ENCODE data around the gene KRTAP9-2.

KRTAP9-2 gene

GRCh38 chr17:41232399-41233105, 6.1 kb downstream of the KRTAP9-2 start, which contains the start of gene KRTAP9-3:
Gene KRTAP9-3 (plus strand): TSS chr17:41232449. CDS start chr17:41232502, 53 bp downstream.
- TF ChIP-seq TCF12 (IDR thresholded peaks at IDR 0.05; ENCODE audit: low read depth): peak; percentile 92

GRCh38 chr17:41237949-41238437, 11.5 kb downstream of the KRTAP9-2 start, which contains the start of gene KRTAP9-8:
Gene KRTAP9-8 (plus strand): TSS chr17:41237999. CDS start chr17:41238052, 53 bp downstream.
- TF ChIP-seq TCF12 (IDR thresholded peaks at IDR 0.05; ENCODE audit: low read depth): peak; percentile 94

- TF ChIP-seq NFIC (IDR thresholded peaks at IDR 0.05) (0 out of 2 replicates have a peak, but pooled peaks have one; percentile 7), TCF12 (IDR thresholded peaks at IDR 0.05; ENCODE audit: low read depth) (peak; percentile 96), EP300 (IDR thresholded peaks at IDR 0.05; ENCODE audit: borderline replicate concordance) (peak; percentile 11; the same call in 1 of the 2 replicates)
Measured at GRCh38 chr17:41249637-41250240, 23.3 kb downstream of the KRTAP9-2 start, which contains the start of gene KRTAP9-4. Gene KRTAP9-4 (plus strand): TSS chr17:41249687. CDS start chr17:41249721, 34 bp downstream.

- no peak for TF ChIP-seq REST (IDR thresholded peaks at IDR 0.05; ENCODE audit: low read depth)
- no peak for TF ChIP-seq EGR1 (IDR thresholded peaks at IDR 0.05)
- no peak for TF ChIP-seq CEBPB (IDR thresholded peaks at IDR 0.05)
- no peak for TF ChIP-seq USF1 (IDR thresholded peaks at IDR 0.05)
- TF ChIP-seq YY1 (IDR thresholded peaks at IDR 0.05; ENCODE audit: low read depth): no peak
- TF ChIP-seq EP300 (IDR thresholded peaks at IDR 0.05; ENCODE audit: borderline replicate concordance): no peak
- TF ChIP-seq RAD21 (IDR thresholded peaks at IDR 0.05; ENCODE audit: low read depth): no peak
- TF ChIP-seq NFIC (IDR thresholded peaks at IDR 0.05): no peak
- TF ChIP-seq CREB1 (IDR thresholded peaks at IDR 0.05; ENCODE audit: low read depth): no peak
- no peak for TF ChIP-seq TCF12 (IDR thresholded peaks at IDR 0.05; ENCODE audit: low read depth)
- TF ChIP-seq TEAD4 (IDR thresholded peaks at IDR 0.05): no peak
Measured at GRCh38 chr17:41251261-41251660, 24.8 kb downstream of the KRTAP9-2 start.

GRCh38 chr17:41254861-41255260, 28.4 kb downstream of the KRTAP9-2 start:
- TF ChIP-seq TCF12 (IDR thresholded peaks at IDR 0.05; ENCODE audit: low read depth): no peak
- TF ChIP-seq RAD21 (IDR thresholded peaks at IDR 0.05; ENCODE audit: low read depth): no peak
- no peak for TF ChIP-seq NFIC (IDR thresholded peaks at IDR 0.05)
- no peak for TF ChIP-seq EGR1 (IDR thresholded peaks at IDR 0.05)
- TF ChIP-seq CREB1 (IDR thresholded peaks at IDR 0.05; ENCODE audit: low read depth): no peak
- no peak for TF ChIP-seq USF1 (IDR thresholded peaks at IDR 0.05)
- TF ChIP-seq CEBPB (IDR thresholded peaks at IDR 0.05): no peak
- TF ChIP-seq FOXM1 (IDR thresholded peaks at IDR 0.05; ENCODE audit: borderline replicate concordance, low read depth): no peak
- no peak for TF ChIP-seq TAF1 (IDR thresholded peaks at IDR 0.05; ENCODE audit: low read depth)
- TF ChIP-seq ZBTB7A (IDR thresholded peaks at IDR 0.05; ENCODE audit: low read depth): no peak
- no peak for TF ChIP-seq YY1 (IDR thresholded peaks at IDR 0.05; ENCODE audit: low read depth)
- TF ChIP-seq REST (IDR thresholded peaks at IDR 0.05; ENCODE audit: low read depth): no peak
- no peak for TF ChIP-seq TEAD4 (IDR thresholded peaks at IDR 0.05)

GRCh38 chr17:41255381-41256290, 29.2 kb downstream of the KRTAP9-2 start, which contains the start of gene KRTAP9-9:
Gene KRTAP9-9 (plus strand): TSS chr17:41255384.
- TF ChIP-seq TCF12 (IDR thresholded peaks at IDR 0.05; ENCODE audit: low read depth): peak; percentile 61; the same call in 1 of the 2 replicates

Data from Ishikawa (cell line).